ENCODE measurements around the gene SLC38A2.
"Not testable (repeated sequence)": the region's sequence is repeated elsewhere in the genome, so short reads cannot be mapped to it uniquely, and the experiment has no call there.

The SLC38A2 gene

DNA sequence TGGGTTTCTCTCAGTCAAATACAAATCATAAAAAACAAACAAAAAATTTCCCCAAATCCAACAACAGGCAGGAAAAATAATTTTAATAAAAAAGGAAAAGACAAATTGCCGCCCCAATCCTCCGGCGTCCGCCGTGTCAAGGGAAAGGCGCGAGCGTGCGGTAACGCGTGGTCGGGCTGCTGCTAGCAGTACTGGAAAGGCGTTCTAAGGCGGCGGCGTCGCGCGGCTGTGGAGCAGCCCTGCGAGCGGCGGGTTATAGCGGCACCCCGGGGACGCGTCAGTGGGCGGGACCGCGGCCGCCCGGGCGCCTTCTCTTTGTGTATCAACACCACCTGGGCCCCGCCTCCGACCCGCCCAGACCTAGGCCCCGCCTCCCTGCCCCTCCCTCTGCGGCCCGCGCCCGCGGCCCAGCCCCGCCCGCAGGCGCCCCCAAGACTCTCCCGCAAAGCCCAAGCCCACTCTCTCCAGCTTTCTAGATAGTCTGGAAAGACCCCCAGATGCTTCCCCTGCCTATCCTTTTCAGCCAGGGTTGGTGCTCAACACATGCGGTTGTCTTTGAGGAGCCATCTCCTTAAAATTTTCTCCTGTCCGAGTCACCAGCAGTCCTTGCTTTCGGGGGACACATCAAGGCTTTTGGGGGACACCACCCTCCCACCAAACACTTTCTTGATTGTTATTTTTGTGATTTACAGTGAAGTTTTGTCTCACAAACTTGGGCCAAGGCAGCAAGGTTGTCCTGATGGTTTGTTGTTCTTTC lies at the start of gene SLC38A2:
SLC38A2 (minus strand) TSS at position 230 of the 757 bp plus-strand sequence. CDS start 1,480 bp downstream, outside the sequence.
- FAIRE-seq: no peak

DNA sequence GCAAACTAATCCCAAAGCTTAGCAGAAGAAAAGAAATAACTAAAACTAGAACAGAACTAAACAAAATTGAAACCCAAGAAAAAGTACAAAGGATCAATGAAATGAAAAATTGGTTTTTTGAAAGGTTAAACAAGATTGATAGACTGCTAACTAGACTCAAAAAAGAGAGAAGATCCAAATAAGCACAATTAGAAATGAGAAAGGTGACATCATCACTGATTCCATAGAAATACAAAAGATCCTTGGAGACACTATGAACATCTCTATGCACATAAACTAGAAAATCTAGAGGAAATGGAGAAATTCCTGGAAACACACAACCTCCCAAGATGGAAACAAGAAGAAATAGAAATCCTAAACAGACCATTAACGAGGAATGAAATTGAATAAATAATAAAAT lies 47.1 kb upstream of the SLC38A2 start:
- FAIRE-seq: no peak

DNA sequence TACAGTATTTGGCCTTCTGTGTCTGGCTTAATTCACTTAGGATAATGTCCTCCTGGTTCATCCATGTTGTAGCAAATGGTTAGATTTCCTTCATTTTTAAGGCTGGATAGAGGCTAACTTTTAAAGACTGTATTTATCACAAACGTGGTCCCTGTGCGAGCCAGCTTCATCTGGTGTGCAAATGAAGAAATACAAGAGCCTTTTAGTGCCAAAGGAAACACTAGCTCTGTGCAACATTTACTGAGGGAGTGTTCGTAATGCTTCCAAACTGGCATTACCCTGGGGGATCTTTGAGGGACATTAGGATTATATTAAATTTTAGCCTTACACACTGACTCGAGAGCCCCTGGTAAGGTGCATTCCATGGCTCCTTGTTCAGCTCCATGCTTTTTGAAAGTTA lies 43.0 kb upstream of the SLC38A2 start:
- FAIRE-seq: no peak

DNA sequence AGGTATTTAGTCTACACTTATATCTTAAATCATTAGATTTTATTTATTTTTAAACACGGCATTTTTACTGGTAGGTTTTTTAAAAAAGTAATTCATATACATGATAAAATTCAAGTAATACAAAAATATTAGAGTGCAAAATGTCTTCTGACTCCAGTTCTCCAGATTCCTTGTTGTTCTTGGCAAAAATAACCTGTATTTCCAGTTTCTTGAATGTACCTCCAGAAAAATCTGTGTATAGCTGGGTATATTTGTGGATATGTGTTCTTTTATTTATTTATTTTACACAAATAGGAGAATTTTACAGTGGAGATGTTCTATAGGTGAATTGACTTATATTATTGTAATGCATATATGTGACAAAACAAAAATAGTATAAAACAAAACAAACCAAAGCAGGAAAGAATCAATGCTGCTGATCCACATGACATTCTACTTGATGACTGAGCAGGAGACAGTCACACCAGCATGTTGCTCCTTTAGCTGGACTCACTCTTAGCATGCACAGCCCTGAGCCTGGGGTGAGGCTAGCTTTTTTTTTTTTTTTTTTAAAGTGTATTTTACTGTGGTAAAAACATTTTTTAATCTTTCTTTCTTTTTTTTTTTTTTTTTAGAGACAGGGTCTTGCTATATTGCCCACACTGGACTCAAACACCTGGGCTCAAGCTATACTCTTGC lies 42.2 kb upstream of the SLC38A2 start:
- no peak for FAIRE-seq

DNA sequence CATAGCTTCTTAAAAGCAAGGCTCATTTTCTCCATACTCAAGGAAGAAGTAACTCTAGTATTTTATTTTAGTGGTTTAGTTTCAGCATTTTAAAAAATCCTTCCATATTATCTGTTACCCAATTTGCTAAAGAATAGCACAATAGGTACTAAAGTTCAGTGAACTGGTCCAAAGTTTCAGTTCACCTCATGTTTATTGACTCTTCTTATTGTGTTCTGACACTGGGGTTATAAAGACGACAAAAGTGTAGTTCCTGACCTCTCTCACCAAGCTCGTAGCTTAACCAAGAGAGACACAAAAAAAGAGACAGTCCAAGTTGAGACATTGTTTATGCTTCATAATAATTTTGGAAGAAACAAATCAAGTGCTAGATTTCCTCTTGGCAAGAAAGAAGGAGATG lies 40.8 kb upstream of the SLC38A2 start:
- FAIRE-seq: no peak

- FAIRE-seq: no peak
These were observed 40.3 kb upstream of the SLC38A2 start for GRCh38 chr12:46412857-46413256.

DNA sequence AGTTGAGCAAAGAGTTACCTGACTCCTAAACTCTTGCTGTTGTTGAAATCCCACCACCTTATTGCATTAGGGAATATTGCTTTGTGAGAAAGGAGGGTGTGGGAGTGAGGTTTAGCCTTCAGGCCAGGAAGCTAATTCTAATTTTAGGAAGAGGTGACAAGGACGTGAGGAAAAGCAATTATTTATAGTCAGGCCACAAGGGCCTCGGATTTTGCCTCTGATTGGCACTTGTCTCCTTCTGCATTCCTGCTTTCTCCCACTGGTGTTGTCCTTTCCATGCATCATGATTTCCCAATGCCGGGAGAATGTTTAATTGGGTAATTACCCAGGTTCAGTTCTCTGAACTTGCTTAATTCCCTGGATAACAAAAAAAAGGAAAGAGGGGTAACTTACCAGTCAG lies 37.9 kb upstream of the SLC38A2 start:
- FAIRE-seq: no peak

GRCh38 chr12:46409974-46410373 lies 37.4 kb upstream of the SLC38A2 start:
- FAIRE-seq: no peak

GRCh38 chr12:46409342-46409741 lies 36.8 kb upstream of the SLC38A2 start:
- FAIRE-seq: no peak

DNA sequence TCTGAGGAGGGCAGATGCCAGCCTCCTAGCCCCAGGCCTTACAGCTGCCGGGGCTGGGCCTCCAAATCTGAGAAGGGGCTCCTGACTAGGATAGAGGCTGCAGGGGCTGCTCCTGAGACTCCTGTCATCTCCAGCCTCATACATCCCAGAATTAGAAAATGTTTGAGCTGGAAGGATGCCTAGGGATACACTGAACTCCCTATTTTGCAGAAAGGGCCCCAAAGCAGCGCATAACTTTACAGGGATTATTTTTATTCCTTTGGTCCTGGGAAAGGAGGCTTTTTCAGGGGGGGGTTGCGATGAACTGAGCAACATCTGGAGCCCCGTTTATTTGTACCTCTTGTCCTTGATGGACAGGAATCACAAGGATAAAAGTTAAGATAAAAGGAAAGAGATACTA lies 35.9 kb upstream of the SLC38A2 start:
- FAIRE-seq: no peak

- FAIRE-seq: no peak
These were observed 34.8 kb upstream of the SLC38A2 start for GRCh38 chr12:46407361-46407760.

DNA sequence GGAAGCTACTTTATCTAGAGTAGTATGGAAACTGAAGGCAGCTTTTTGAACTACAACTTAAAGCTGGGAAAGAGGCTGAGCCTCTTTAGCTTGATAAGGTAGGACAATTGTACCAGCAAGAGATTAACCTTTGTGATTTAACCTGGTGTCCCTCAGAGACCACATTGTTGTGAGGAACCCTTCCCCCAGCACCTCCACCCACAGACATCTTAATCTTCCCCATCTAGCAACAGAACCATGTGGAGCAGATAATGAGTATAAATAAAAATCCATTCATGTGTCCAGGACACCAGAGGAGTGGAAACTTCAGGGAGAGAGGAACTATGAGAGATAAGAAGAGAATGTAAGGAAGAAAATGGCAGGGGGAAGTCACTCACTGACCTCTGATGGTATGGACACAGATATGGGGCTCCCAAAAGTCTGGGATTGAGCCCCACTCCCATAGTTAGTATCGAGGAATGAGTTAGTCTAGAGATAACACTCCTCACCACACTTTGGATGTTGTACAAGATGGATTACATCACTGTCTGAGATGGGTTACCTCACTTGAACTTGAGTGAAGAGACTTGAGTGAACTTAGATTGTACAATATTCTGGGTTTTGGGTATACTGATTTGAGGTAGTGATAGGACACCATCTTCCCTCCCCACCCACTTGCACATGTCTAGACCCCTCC lies 33.9 kb upstream of the SLC38A2 start:
- no peak for FAIRE-seq

GRCh38 chr12:46404733-46405132 lies 32.2 kb upstream of the SLC38A2 start:
- no peak for FAIRE-seq

GRCh38 chr12:46404225-46404631 lies 31.7 kb upstream of the SLC38A2 start:
- no peak for FAIRE-seq

GRCh38 chr12:46403719-46404070 lies 31.1 kb upstream of the SLC38A2 start:
- no peak for FAIRE-seq

GRCh38 chr12:46402941-46403718 lies 30.6 kb upstream of the SLC38A2 start:
- FAIRE-seq: no peak

DNA sequence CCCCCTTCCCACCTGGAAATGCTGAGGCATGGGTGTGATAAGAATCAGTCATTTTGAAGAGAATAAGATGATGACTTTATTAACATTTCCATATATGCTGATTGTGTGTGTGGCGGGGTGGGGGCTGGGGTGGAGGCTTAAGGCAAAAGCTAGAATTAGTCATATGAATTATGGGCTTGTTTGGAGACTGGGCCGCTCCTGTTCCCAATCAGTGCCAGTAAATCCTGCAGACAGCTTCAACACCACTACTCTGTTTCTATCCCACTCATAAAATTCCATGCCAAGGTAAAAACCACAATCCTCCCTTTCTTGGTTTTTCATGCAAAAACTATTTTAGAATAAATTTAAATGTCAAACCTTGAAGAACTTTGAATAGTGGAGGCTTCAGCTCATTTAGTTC lies 29.9 kb upstream of the SLC38A2 start:
- no peak for FAIRE-seq

DNA sequence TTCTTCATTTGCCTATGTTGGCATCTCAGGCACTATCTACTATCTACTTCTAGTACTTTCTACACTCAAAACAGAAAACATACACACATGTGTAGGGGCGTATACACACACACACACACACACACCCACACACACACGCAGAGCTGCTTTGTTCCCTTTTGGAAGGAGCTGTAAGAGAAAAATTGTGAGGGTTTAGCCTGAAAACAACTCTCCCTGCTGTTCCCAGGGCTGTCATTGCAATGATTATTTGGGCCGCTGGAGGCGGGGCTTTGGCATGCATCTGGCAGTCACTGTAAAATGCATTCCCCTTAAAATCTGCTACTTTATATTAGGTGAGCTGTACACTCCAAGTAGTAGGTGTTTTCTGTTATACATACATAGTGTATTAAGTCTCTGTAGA lies 29.1 kb upstream of the SLC38A2 start:
- FAIRE-seq: no peak

DNA sequence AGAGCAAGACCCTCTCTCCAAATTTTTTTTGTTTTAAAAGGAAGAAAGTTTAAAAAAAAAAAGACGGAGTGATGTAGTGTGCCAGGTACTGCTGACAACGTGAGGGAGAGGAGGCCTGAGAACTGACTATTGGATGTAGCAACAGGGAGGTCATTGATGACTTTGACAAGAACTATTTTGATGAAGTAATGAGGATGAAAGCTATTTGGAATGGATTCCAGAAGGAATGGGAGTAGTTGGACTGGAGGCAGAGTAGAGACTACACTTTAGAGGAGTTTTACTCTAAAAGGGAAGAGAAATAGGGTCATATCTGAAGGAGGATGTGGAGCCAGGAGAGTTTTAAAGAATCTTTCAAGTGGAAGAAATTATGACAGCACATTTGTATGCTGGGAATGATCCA lies 27.8 kb upstream of the SLC38A2 start:
- FAIRE-seq: no peak

DNA sequence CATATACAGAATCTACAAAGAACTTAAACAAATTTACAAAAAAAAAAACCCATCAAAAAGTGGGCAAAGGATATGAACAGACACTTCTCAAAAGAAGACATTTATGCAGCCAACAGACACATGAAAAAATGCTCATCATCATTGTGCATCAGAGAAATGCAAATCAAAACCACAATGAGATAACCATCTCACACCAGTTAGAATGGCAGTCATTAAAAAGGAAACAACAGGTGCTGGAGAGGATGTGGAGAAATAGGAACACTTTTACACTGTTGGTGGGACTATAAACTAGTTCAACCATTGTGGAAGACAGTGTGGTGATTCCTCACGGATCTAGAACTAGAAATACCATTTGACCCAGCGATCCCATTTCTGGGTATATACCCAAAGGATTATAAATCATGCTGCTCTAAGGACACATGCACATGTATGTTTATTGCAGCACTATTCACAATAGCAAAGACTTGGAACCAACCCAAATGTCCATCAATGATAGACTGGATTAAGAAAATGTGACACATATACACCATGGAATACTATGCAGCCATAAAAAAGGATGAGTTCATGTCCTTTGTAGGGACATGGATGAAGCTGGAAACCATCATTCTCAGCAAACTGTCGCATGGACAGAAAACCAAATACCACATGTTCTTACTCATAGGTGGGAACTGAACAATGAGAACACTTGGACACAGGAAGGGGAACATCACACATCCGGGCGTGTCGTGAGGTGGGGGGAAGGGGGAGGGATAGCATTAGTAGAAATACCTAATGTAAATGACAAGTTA lies 27.1 kb upstream of the SLC38A2 start:
- not testable (repeated sequence) for FAIRE-seq

DNA sequence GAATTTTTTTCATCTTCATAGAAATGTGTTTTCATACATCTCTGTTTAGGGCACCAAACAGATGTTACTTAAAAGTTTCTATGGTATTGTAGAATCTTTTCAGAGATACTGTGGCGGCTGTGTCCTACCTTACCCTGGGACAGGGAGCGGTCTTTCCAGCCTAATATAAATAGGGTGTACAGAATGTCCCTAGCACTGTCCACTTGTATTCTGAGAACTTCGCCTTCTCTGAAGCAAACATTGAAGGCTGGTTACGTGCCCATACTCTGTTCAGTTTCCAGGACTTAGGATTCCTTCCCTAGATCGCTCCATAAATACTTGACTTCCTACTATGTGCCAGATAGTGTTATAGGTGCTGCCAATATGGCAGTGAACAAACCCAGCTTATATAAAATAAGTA lies 24.3 kb upstream of the SLC38A2 start:
- no peak for FAIRE-seq

DNA sequence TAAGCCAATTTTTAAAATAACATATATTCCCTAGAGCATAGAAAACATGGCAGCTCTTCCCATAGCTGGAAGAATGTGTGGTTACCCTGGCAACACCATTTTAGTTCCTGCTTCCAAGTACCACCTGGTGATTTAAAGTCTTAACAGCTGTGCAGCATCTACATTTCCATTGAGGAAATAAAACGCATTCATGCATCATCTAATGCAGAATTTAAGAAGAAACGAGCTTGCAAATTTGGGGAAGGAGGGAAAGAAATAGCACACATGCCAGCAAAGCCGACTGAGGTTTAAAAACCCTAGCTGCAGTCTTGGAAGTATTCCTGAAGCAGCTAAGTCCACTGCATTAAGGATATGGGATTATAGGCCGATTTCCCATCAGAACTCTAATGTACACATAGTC lies 22.8 kb upstream of the SLC38A2 start:
- FAIRE-seq: no peak

- FAIRE-seq: no peak
These were observed 19.1 kb upstream of the SLC38A2 start for GRCh38 chr12:46391630-46392029.

Data from G401.6 (cell line).